SK-N-SH treated with all-trans-retinoic acid at 6 μM for 48 hours (cell line): ENCODE measurements around the gene LMBR1.

Source experiments
- ATAC-seq: fragments of 200-7000 bp; cut with Tn5 transposase; 3 replicates; pipeline ENCODE4 v1.9.1; 2020; ENCODE audit warnings: mild to moderate bottlenecking, moderate library complexity
- ARNTL ChIP-seq: fragments of 450-650 bp; formaldehyde crosslinking; IDR thresholded peaks from 2 replicates; pipeline ENCODE4 v1.5.0; 2020; ENCODE audit warnings: low read depth, mild to moderate bottlenecking, moderate library complexity, borderline replicate concordance
- BACH2 ChIP-seq: fragments of 250-450 bp; sonication (Bioruptor Pico); IDR thresholded peaks from 2 replicates; pipeline ENCODE4 v1.9.0; 2021; ENCODE audit warnings: mild to moderate bottlenecking, borderline replicate concordance
- CREB5 ChIP-seq: fragments of 250-450 bp; sonication (Bioruptor Pico); IDR thresholded peaks from 2 replicates; pipeline ENCODE4 v1.5.1; 2020; ENCODE audit warnings: low read depth, mild to moderate bottlenecking, moderate library complexity
- CSDC2 ChIP-seq: fragments of 250-450 bp; sonication (Bioruptor Pico); IDR thresholded peaks from 2 replicates; pipeline ENCODE4 v1.5.0; 2020; ENCODE audit warnings: mild to moderate bottlenecking, moderate library complexity
- CSRNP3 ChIP-seq: fragments of 250-450 bp; sonication (Bioruptor Pico); IDR thresholded peaks from 2 replicates; pipeline ENCODE4 v1.5.1; 2021; ENCODE audit warnings: mild to moderate bottlenecking, moderate library complexity
- ESRRG ChIP-seq: fragments of 250-450 bp; sonication (Bioruptor Pico); IDR thresholded peaks from 2 replicates; pipeline ENCODE4 v1.6.1; 2021; ENCODE audit warnings: mild to moderate bottlenecking
- GLIS3 ChIP-seq: fragments of 250-450 bp; sonication (Bioruptor Pico); IDR thresholded peaks from 2 replicates; pipeline ENCODE4 v1.5.0; 2020; ENCODE audit warnings: mild to moderate bottlenecking, moderate library complexity
- ISL1 ChIP-seq: fragments of 250-450 bp; sonication (Bioruptor Pico); IDR thresholded peaks from 2 replicates; pipeline ENCODE4 v2.1.2; 2022; ENCODE audit warnings: mild to moderate bottlenecking, moderate library complexity
- OSR1 ChIP-seq: fragments of 250-450 bp; sonication (Bioruptor Pico); IDR thresholded peaks from 2 replicates; pipeline ENCODE4 v1.8.0; 2022; ENCODE audit warnings: moderate library complexity, mild to moderate bottlenecking, inconsistent platforms
- PATZ1 ChIP-seq: fragments of 250-450 bp; sonication (Bioruptor Pico); IDR thresholded peaks from 2 replicates; pipeline ENCODE4 v1.8.0; 2020; ENCODE audit warnings: mild to moderate bottlenecking, moderate library complexity, borderline replicate concordance
- POU6F1 ChIP-seq: fragments of 250-450 bp; sonication (Bioruptor Pico); IDR thresholded peaks from 2 replicates; pipeline ENCODE4 v1.8.0; 2021; ENCODE audit warnings: low read depth, mild to moderate bottlenecking, moderate library complexity, borderline replicate concordance
- SNAI2 ChIP-seq: fragments of 250-450 bp; sonication (Bioruptor Pico); IDR thresholded peaks from 2 replicates; pipeline ENCODE4 v1.5.0; 2020; ENCODE audit warnings: mild to moderate bottlenecking, moderate library complexity
- TCF4 ChIP-seq: fragments of 250-450 bp; sonication (Bioruptor Pico); IDR thresholded peaks from 2 replicates; pipeline ENCODE4 v1.8.0; 2021; ENCODE audit warnings: mild to moderate bottlenecking, moderate library complexity, borderline replicate concordance
- TOX ChIP-seq: fragments of 250-450 bp; sonication (Bioruptor Pico); IDR thresholded peaks from 2 replicates; pipeline ENCODE4 v1.8.0; 2021; ENCODE audit warnings: mild to moderate bottlenecking, moderate library complexity, borderline replicate concordance
- TSHZ2 ChIP-seq: fragments of 250-450 bp; sonication (Bioruptor Pico); IDR thresholded peaks from 2 replicates; pipeline ENCODE4 v1.5.0; 2020; ENCODE audit warnings: mild to moderate bottlenecking, moderate library complexity
- ZC3H10 ChIP-seq: fragments of 250-450 bp; sonication (Bioruptor Pico); IDR thresholded peaks from 2 replicates; pipeline ENCODE4 v1.5.1; 2021; ENCODE audit warnings: mild to moderate bottlenecking, moderate library complexity
- ZFP30 ChIP-seq: fragments of 450-650 bp; formaldehyde crosslinking; IDR thresholded peaks from 2 replicates; pipeline ENCODE4 v1.5.0; 2022; ENCODE audit warnings: mild to moderate bottlenecking, moderate library complexity
- ZNF565 ChIP-seq: fragments of 450-650 bp; formaldehyde crosslinking; conservative IDR thresholded peaks from 2 replicates; pipeline ENCODE4 v1.5.0; 2020; ENCODE audit warnings: low read depth, mild to moderate bottlenecking, moderate library complexity
- ZNF70 ChIP-seq: fragments of 450-650 bp; formaldehyde crosslinking; IDR thresholded peaks from 2 replicates; pipeline ENCODE4 v1.5.0; 2020; ENCODE audit warnings: mild to moderate bottlenecking, moderate library complexity

The LMBR1 gene

GRCh38 chr7:156677374-156678054 lies 215.5 kb downstream of the LMBR1 start (continued):
- no peak for TF ChIP-seq TCF4 (CRISPR knock-in tag)

- no peak for ATAC-seq
- TF ChIP-seq ARNTL (CRISPR knock-in tag): no peak
Observed at GRCh38 chr7:156676263-156676662, 216.7 kb downstream of the LMBR1 start.

GRCh38 chr7:156675721-156676120 lies 217.3 kb downstream of the LMBR1 start:
- no peak for TF ChIP-seq BACH2
- TF ChIP-seq TCF4 (CRISPR knock-in tag): no peak
- ATAC-seq: no peak

GRCh38 chr7:156673902-156674301 lies 219.1 kb downstream of the LMBR1 start:
- ATAC-seq: no peak
- TF ChIP-seq ISL1 (CRISPR knock-in tag) (no peak), BACH2 (no peak), SNAI2 (CRISPR knock-in tag) (no peak), TOX (no peak), OSR1 (CRISPR knock-in tag) (no peak), ZC3H10 (CRISPR knock-in tag) (no peak), ZNF565 (no peak), ZNF70 (CRISPR knock-in tag) (no peak), ZFP30 (no peak), CREB5 (CRISPR knock-in tag) (no peak), PATZ1 (CRISPR knock-in tag) (no peak)

GRCh38 chr7:156673454-156673853 lies 219.5 kb downstream of the LMBR1 start:
- ATAC-seq: no peak
- TF ChIP-seq ZNF70 (CRISPR knock-in tag) (no peak), ESRRG (CRISPR knock-in tag) (no peak), TOX (no peak), CSDC2 (no peak), CSRNP3 (CRISPR knock-in tag) (no peak), POU6F1 (CRISPR knock-in tag) (no peak), OSR1 (CRISPR knock-in tag) (no peak), ZC3H10 (CRISPR knock-in tag) (no peak), GLIS3 (CRISPR knock-in tag) (no peak), CREB5 (CRISPR knock-in tag) (no peak), ARNTL (CRISPR knock-in tag) (no peak), ZFP30 (no peak), TSHZ2 (CRISPR knock-in tag) (no peak), SNAI2 (CRISPR knock-in tag) (no peak), TCF4 (CRISPR knock-in tag) (no peak), PATZ1 (CRISPR knock-in tag) (no peak)
